GM19395 (cell line): ENCODE results near the gene BRPF3.

Experiments used
- ATAC-seq: cut with Tn5 transposase; IDR thresholded peaks from one replicate; pipeline ENCODE4 v1.9.1; 2021; ENCODE audit warnings: mild to moderate bottlenecking, moderate library complexity; ENCODE audit not compliant: unreplicated experiment

The BRPF3 gene

GRCh38 chr6:36227379-36228228 lies 31.1 kb downstream of the BRPF3 start:
- no peak for ATAC-seq

GRCh38 chr6:36229223-36229622 lies 32.7 kb downstream of the BRPF3 start:
- ATAC-seq: no peak

- no peak for ATAC-seq
These were observed 33.8 kb downstream of the BRPF3 start for GRCh38 chr6:36230371-36230770.

- ATAC-seq: no peak
These were observed 35.6 kb downstream of the BRPF3 start for GRCh38 chr6:36232172-36232571.

GRCh38 chr6:36235309-36235708 lies 38.8 kb downstream of the BRPF3 start:
- ATAC-seq: no peak

GRCh38 chr6:36235862-36236261 lies 39.3 kb downstream of the BRPF3 start:
- ATAC-seq: no peak

GRCh38 chr6:36239774-36240173 lies 43.2 kb downstream of the BRPF3 start:
- ATAC-seq: no peak

GRCh38 chr6:36241728-36242127 lies 45.2 kb downstream of the BRPF3 start:
- ATAC-seq: no peak

GRCh38 chr6:36242161-36242560 lies 45.6 kb downstream of the BRPF3 start:
- no peak for ATAC-seq

- ATAC-seq: no peak
These were observed 46.1 kb downstream of the BRPF3 start for GRCh38 chr6:36242626-36243025.

GRCh38 chr6:36243562-36244212 lies 47.1 kb downstream of the BRPF3 start:
- ATAC-seq: no peak

- ATAC-seq: no peak
These were observed 48.2 kb downstream of the BRPF3 start for GRCh38 chr6:36244641-36245280.

- ATAC-seq: no peak
These were observed 49.1 kb downstream of the BRPF3 start for GRCh38 chr6:36245572-36246061.

GRCh38 chr6:36246506-36247268 lies 50.1 kb downstream of the BRPF3 start:
- ATAC-seq: no peak

GRCh38 chr6:36247693-36248092 lies 51.1 kb downstream of the BRPF3 start:
- ATAC-seq: no peak

- ATAC-seq: no peak
These were observed 52.4 kb downstream of the BRPF3 start for GRCh38 chr6:36248980-36249379.

- ATAC-seq: no peak
These were observed 53.0 kb downstream of the BRPF3 start for GRCh38 chr6:36249536-36249935.

GRCh38 chr6:36252005-36252404 lies 55.5 kb downstream of the BRPF3 start:
- no peak for ATAC-seq

- ATAC-seq: no peak
These were observed 67.0 kb downstream of the BRPF3 start for GRCh38 chr6:36263390-36264000.

- ATAC-seq: no peak
These were observed 69.2 kb downstream of the BRPF3 start for GRCh38 chr6:36265744-36266143.
